Gastrocnemius medialis (tissue), 4 donors: ENCODE measurements around the gene TMEM218. TPM values are rescaled to one million over a fixed set of nuclear protein-coding genes. Genes with fewer than 3 reads are reported as not detected.

Experiments used
- ATAC-seq, 2 donors: fragments of 150-250 bp; one replicate each; pipeline ENCODE4 v1.9.1; 2016
- DNase-seq, 2 donors: peaks; one replicate each; pipeline ENCODE4 v3.0.0-alpha.2; 2019
- H3K27ac ChIP-seq, 4 donors: fragments of 200-600 bp; sonication (generic); 1 replicate in 1 of 4; 2 replicates in 3 of 4; pipeline ENCODE4 v1.5.1; 2016 to 2018; ENCODE audit warnings: mild to moderate bottlenecking in 2 of 4, moderate library complexity in 1 of 4
- H3K27me3 ChIP-seq, 3 donors: fragments of 200-600 bp; sonication (generic) in 2 of 3; 1 replicate in 1 of 3; 2 replicates in 2 of 3; pipeline versions ENCODE4 v1.5.1 to v1.6.0; 2016 to 2019; ENCODE audit warnings: mild to moderate bottlenecking in 1 of 3, moderate library complexity in 1 of 3
- H3K36me3 ChIP-seq, 2 donors: fragments of 200-600 bp; sonication (generic) in 1 of 2; one replicate each; pipeline ENCODE4 v1.5.1; 2017 to 2018
- H3K4me1 ChIP-seq, 2 donors: fragments of 200-600 bp; sonication (generic) in 1 of 2; one replicate each; pipeline ENCODE4 v1.5.1; 2016 to 2017; ENCODE audit warnings: mild to moderate bottlenecking in 2 of 2
- H3K4me3 ChIP-seq, 4 donors: fragments of 200-600 bp; sonication (generic) in 3 of 4; 1 replicate in 1 of 4; 2 replicates in 3 of 4; pipeline ENCODE4 v1.5.1; 2016 to 2019; ENCODE audit warnings: mild to moderate bottlenecking in 2 of 4
- H3K9me3 ChIP-seq, 3 donors: fragments of 200-600 bp; sonication (generic) in 2 of 3; 1 replicate in 1 of 3; 2 replicates in 2 of 3; pipeline ENCODE4 v1.5.1; 2016 to 2019
- POLR2A ChIP-seq, 2 donors: fragments of 450-650 bp; IDR thresholded peaks; one replicate each; pipeline ENCODE4 v1.6.1; 2017; ENCODE audit warnings: antibody characterized with exemption in 2 of 2, mild to moderate bottlenecking in 2 of 2, moderate library complexity in 2 of 2
- in situ Hi-C, 4 donors: fragments of 200-750 bp; cut with MboI; loops; one replicate each; pipeline versions ENCODE4 v1.15.0 to v1.8.0; 2017; ENCODE audit warnings: low sequenced_read_pairs in 4 of 4
- intact Hi-C: fragments of 100-400 bp; cut with DNase I; formaldehyde crosslinking; loops from one replicate; pipeline ENCODE4 v1.15.1; 2023; ENCODE audit warnings: low total_unique reads
- total RNA-seq, 4 donors: library from RNA; depleted of rRNA; stranded (reverse); fragments of >200 nt; gene quantifications; one replicate each; pipeline versions ENCODE4 v1.1.0 to v1.2.3, GENCODE V29; 2016
- TF ChIP-seq, protein P1 (sequence below), 5 experiments: fragments of 450-650 bp in 3 of 5; fragments of 200-600 bp in 2 of 5; sonication (generic) in 2 of 5; IDR thresholded peaks in 4 of 5; conservative IDR thresholded peaks in 1 of 5; 1 replicate in 4 of 5; 2 replicates in 1 of 5; pipeline ENCODE4 v1.5.1; 2016 to 2019; ENCODE audit warnings: antibody characterized with exemption in 5 of 5, mild to moderate bottlenecking in 3 of 5, moderate library complexity in 3 of 5

The TMEM218 gene
- total RNA-seq, 4 donors from 2014 or later: 6.3 to 11.2 (median 9.4) TPM

DNA sequence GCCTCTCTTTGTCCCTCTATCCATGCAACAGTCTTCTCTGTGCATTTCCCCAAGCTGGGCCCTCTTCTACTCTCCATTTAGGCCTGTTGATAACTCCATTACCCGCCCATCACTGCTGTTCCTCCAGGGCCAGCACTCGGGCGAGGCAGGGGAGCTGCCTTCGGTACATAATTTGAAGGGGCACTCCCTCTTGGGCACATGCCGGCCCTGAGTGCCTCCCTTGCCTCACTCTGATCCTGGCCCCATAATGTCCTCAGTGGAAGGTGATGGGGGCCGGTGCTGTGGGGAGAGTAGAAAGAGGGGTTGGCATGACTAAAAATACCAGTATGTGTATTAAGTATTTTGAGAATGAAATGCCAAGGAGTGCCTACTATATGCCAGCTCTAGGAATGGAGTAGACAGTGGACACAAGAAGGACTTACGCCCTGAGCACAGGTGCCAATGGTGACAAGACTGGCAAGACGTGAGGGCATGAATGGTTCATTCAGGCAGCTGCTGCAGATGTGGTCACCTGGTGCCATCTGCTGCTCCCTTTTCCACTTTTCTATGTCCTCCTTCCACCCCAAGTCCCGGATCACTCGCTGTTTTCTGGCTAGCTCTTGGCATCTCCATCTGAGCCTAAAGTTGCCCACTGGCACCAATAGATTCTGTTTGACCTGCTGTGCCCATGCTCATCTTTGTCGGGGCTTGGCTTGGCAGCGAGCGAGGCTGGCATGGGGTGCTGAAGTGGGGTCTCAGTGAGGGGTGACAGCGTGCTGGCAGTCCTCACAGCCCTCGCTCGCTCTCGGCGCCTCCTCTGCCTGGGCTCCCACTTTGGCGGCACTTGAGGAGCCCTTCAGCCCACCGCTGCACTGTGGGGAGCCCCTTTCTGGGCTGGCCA, 22.6 kb downstream of the TMEM218 start:
- in situ Hi-C loops: no loop called here
- H3K27me3 ChIP-seq: no peaks in the 10 kb centered on the region
- ATAC-seq: no peak

DNA sequence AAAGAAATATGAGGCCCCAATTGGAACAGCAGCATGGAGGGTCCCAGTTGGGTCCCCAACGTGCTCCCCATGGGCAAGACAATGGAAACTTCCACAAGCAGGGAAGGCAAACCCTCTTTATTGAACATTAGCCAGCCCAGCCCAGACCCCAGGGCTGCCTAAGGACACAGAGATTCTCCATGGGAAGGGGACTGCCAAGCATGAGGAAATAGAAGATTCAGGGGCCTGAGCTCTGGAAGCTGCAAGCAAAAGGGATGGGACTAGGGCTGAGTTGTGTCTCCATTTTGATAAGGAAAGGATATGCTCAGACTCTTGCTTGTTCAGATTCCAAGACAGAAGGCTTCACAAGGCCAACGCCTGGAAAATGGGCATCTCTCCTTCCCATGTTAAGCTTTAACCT, 23.3 kb downstream of the TMEM218 start:
- H3K4me1 ChIP-seq: peaks cover 0 to 6% of the 10 kb centered on the region in 2 donors
- DNase-seq (no peak), ATAC-seq (no peak)
- TF ChIP-seq, protein P1, sequence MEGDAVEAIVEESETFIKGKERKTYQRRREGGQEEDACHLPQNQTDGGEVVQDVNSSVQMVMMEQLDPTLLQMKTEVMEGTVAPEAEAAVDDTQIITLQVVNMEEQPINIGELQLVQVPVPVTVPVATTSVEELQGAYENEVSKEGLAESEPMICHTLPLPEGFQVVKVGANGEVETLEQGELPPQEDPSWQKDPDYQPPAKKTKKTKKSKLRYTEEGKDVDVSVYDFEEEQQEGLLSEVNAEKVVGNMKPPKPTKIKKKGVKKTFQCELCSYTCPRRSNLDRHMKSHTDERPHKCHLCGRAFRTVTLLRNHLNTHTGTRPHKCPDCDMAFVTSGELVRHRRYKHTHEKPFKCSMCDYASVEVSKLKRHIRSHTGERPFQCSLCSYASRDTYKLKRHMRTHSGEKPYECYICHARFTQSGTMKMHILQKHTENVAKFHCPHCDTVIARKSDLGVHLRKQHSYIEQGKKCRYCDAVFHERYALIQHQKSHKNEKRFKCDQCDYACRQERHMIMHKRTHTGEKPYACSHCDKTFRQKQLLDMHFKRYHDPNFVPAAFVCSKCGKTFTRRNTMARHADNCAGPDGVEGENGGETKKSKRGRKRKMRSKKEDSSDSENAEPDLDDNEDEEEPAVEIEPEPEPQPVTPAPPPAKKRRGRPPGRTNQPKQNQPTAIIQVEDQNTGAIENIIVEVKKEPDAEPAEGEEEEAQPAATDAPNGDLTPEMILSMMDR (IDR thresholded peaks at IDR 0.05 in 4 of 5, conservative IDR thresholded peaks at IDR 0.05 in 1 of 5): no peak
- TF ChIP-seq POLR2A (IDR thresholded peaks at IDR 0.05): no peak
- H3K27ac ChIP-seq: no peak overlapping the region
- no peaks in the 10 kb centered on the region for H3K36me3 ChIP-seq
- H3K4me3 ChIP-seq: no peak overlapping the region
- in situ Hi-C loops (no loop called here), intact Hi-C loops (no loop called here)
- H3K27me3 ChIP-seq: no peaks in the 10 kb centered on the region
- no peaks in the 10 kb centered on the region for H3K9me3 ChIP-seq

More for the DNA sequence above, 22.6 kb downstream of the TMEM218 start:
- no peak overlapping the region for H3K27ac ChIP-seq
- DNase-seq: no peak
- TF ChIP-seq, protein P1 (IDR thresholded peaks at IDR 0.05 in 4 of 5, conservative IDR thresholded peaks at IDR 0.05 in 1 of 5): no peak
- no peak for TF ChIP-seq POLR2A (IDR thresholded peaks at IDR 0.05)
- no peaks in the 10 kb centered on the region for H3K9me3 ChIP-seq
- H3K36me3 ChIP-seq: no peaks in the 10 kb centered on the region
- intact Hi-C loops: no loop called here
- no peak overlapping the region for H3K4me3 ChIP-seq
- peaks cover 0 to 6% of the 10 kb centered on the region in 2 donors for H3K4me1 ChIP-seq

DNA sequence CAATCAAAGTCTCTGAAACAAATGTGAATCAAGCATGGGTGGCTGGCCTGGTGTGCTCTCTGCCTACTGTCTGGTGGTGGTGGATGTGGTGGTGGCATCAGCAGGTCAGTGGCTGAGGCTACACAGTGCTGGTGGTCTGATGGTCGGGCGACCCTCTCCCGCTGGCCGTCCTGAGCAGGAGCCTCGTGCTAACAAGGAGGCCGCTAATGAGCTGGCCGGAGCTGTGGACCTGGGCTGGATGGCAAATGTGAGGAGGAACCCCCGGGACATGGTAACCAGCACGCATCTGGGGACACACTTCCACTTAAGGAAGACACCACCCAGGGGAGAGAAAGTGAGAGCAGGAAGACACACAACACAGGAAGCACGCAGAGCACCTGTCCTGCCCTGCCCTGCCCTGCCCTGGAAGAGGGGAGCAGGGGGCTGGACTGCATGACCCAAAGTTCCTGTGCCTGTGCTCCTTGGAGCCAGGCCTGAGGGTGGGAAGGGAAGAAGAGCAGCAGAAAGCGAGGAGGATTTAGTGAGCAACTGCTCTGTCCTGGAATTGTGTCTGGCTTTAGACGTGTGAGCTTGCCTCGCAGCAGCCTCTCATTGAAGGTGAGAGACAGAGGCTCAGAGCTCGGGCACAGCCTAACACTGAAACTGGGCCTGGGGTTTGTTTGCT, 24.7 kb downstream of the TMEM218 start:
- Histone ChIP-seq H3K9me3 (no peaks in the 10 kb centered on the region), H3K4me1 (peaks cover 0 to 6% of the 10 kb centered on the region in 2 donors), H3K36me3 (no peaks in the 10 kb centered on the region), H3K27ac (no peak overlapping the region), H3K4me3 (no peak overlapping the region), H3K27me3 (peaks cover 0 to 5% (median 2%) of the 10 kb centered on the region in 3 donors)
- TF ChIP-seq POLR2A (IDR thresholded peaks at IDR 0.05): no peak
- TF ChIP-seq, protein P1 (IDR thresholded peaks at IDR 0.05 in 4 of 5, conservative IDR thresholded peaks at IDR 0.05 in 1 of 5): no peak
- intact Hi-C loops (no loop called here), in situ Hi-C loops (no loop called here)
- DNase-seq: no peak
- ATAC-seq: no peak

DNA sequence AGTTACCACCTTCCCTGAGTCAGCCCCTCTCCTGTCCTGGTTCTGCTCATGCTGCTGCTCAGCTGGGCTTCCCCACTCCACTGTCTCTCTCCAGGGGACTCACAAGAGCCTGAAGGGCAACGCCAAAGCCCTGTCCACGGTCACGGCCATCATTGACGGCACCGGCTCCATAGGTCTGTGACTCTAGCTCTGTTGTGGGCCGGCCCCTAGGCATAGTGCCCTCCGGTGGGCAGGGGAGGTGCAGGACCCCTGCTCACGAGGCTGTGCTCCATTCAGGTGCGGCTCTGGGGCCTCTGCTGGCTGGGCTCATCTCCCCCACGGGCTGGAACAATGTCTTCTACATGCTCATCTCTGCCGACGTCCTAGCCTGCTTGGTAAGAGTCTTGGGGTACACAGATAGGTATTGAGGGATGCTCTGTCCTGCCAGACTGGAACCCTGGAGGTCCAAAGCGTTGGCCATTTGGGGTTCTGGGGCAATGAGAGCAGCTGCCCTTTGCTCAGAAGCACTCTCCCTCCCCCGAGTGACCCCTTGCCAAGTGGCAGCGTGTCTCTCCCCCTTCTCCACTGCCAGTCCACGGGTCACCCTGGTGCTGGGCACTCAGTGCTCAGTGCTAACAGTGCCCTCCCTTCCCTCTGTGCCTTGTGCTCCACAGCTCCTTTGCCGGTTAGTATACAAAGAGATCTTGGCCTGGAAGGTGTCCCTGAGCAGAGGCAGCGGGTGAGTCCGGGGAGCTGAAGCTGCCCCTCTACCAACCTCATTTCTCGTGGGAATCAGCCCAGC, 25.9 kb downstream of the TMEM218 start:
- no peak for DNase-seq
- Histone ChIP-seq H3K27ac (no peak overlapping the region), H3K27me3 (peaks cover 0 to 6% (median 5%) of the 10 kb centered on the region in 3 donors), H3K36me3 (no peaks in the 10 kb centered on the region), H3K4me3 (no peak overlapping the region), H3K9me3 (no peaks in the 10 kb centered on the region), H3K4me1 (no peaks in the 10 kb centered on the region)
- in situ Hi-C loops (no loop called here), intact Hi-C loops (no loop called here)
- TF ChIP-seq, protein P1 (IDR thresholded peaks at IDR 0.05 in 4 of 5, conservative IDR thresholded peaks at IDR 0.05 in 1 of 5): no peak
- TF ChIP-seq POLR2A (IDR thresholded peaks at IDR 0.05): no peak
- ATAC-seq: no peak
